ENCODE results near the gene TUBB2A.

The TUBB2A gene

DNA sequence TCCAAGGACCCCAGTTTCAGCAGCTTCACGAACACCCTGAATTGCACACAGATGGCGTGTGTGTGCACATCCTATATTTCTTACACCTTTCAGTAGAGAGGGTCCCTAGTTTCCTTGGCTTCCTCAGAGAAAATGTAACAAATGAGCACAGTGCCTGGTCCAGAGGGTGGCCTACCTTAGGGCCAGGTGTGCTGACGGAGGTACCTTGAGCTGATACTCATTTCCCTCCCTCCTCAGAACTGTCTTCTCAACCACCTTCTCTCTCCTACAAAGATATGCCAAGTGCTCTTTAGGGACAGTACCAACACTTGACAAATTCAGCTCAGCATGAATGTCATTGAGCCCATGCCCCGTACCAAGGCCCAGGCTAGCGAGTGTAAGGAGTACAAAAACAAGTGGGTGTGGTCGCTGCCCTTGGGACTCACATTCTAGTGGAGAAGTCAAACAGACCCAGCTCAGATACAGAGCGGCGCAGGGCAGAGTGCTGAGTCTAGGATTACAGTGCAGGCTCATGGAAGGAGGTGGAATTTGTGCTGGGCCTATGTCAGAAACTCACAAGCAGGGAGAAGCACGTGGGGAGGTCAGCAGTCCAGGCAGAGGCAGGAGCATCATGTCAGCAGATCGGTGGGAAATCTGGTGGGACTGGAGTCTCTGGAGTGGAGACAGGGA is 48.5 kb downstream of the TUBB2A start:
- no peak for DNase-seq (ENCODE audit: extremely low spot score)
- POLR2A ChIA-PET = interaction anchor here (1.2 kb wide), 1 partner anchor 9 kb away, joined by 3 read pairs; the partner anchor contains the start of gene BPHL
- CTCF ChIA-PET = no interaction called here
- no peak for TF ChIP-seq BHLHE40 (IDR thresholded peaks at IDR 0.05; ENCODE audit: borderline replicate concordance)

Measured in HEK293T (cell line).